GM11168 (cell line): ENCODE measurements around the gene CBFA2T3.

Experiments
- in situ Hi-C: fragments of 300-500 bp; cut with MboI; formaldehyde crosslinking; loops from one replicate; pipeline ENCODE4 v1.12.0; 2022; ENCODE audit warnings: low sequenced_read_pairs; ENCODE audit not compliant: unreplicated experiment

Gene CBFA2T3

DNA sequence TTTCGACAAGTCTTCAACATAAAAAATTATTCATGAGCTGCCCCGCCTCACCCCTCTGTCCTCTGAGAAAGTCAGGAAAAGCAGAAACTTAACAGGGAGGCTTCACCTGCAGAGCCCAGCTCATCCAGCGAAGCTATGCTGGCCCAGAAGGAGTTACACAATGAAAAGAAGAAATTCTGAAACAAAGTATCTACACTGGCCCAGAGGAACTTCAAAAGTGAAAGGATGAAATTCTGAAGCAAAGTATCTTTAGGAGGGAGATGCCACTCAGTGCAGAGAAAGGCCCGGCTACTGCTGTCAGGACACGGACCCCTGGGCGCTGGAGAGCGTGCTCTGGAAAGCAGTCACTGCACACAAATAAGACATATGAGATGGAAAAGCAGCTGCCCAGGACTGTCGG lies 121.8 kb downstream of the CBFA2T3 start:
- in situ Hi-C loops, result no loop called here

- in situ Hi-C loops, result no loop called here
Measured at GRCh38 chr16:88854306-88855111, 122.5 kb downstream of the CBFA2T3 start.

DNA sequence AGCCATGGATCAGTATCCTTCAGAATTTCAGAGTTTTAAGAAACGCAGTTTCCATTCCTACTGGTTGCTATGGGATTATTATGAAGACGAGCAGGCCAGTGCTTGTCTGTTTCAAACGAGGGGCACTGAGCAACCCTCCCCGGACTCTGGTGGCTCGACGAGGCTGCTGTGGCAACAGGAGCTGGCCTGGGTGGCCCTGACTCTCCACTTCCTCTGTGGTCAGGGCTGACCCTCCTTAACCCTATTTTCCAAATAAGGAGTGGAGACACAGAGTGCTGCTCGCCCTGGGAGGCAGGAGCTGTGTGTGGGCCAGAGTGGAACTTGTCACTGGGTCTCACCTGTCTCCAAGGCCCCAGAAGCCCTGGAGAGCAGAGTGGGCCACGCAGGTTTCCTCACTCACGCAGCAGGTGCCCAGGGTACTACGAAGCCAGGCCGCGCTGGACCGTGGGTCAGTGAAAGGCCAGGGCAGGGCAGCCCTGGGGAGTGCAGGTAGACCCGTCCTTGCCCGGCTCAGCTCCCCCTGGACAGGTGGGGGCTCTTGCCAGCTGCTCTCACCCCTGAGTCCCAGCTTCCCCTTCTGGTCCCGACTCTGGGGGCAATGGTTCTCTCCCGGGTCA lies 123.6 kb downstream of the CBFA2T3 start:
- in situ Hi-C loops, result no loop called here

GRCh38 chr16:88851616-88852015 lies 125.4 kb downstream of the CBFA2T3 start:
- in situ Hi-C loops, result no loop called here

DNA sequence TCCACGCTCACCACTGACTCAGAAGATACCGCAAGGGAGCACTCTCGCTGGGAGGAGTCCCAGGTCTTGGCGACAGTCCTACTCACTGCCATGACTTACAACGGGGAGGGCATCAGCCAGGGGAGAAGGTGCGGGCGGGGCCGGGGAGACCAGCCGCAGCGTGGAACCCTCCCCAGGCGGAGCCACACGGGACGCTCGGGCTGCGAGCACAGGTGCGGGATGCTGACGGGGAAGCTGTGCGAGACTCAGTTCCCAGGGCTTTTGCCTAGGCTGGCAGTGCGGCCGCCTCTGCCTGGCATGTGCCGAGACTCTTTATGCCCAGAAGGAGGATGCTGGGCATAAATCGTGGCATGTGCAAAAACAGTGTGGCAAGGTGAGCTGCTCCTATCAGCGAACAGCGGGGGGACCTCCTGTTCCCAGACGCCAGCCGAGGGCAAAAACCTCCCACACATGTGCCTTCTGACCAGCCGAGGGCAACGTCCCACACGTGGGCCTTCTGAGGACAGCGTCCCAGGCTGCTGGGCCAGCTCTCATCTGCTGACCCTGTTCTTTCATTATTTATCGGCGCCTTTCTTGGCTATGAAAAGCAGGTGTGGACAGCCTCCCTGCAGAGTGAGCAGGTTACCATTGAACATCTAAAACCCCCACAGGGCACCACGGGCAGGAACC lies 126.3 kb downstream of the CBFA2T3 start:
- in situ Hi-C loops, result no loop called here

GRCh38 chr16:88848557-88848956 lies 128.4 kb downstream of the CBFA2T3 start:
- in situ Hi-C loops, result no loop called here

DNA sequence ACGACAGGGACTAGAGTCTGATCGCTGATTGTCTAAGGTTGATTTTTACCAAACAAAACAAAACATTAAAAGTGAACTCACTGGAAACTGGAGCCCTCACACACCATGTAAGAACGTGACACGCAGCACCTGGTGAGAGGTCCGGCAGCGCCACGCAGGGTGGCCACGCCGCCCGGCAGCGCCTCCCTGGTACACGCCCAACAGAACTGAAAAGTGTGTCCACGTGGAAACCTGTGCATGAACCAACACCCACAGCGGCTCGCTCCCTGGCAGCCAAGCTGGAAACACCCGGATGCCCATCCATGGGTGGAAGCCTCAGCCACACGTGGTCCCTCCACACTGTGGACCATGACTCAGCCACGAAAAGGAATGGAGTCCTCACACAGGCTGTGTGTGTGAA lies 129.4 kb downstream of the CBFA2T3 start:
- in situ Hi-C loops, result no loop called here

- in situ Hi-C loops, result no loop called here
Measured at GRCh38 chr16:88846088-88846487, 130.9 kb downstream of the CBFA2T3 start.

- in situ Hi-C loops, result no loop called here
Measured at GRCh38 chr16:88844419-88845036, 132.5 kb downstream of the CBFA2T3 start.

DNA sequence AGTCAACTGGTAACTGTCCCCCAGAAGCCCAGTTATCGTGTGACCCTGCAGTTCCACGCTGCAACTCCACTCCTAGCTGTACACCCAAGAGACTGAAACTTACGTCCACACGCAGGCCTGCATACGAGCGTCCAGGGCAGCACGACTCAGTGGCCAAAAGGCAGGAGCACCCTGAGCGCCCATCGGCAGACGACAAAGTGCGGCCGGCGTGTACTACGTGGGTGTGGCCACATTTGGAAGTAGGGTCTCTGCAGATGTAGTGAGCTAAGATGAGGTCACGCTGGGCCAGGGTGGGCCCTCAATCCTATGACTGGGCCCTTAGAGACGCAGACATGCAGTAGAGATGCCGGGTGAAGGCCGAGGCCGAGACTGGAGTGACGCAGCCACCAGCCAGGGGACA lies 133.8 kb downstream of the CBFA2T3 start:
- in situ Hi-C loops, result no loop called here

- in situ Hi-C loops, result no loop called here
Measured at GRCh38 chr16:88842806-88843205, 134.2 kb downstream of the CBFA2T3 start.

GRCh38 chr16:88842308-88842756 lies 134.7 kb downstream of the CBFA2T3 start:
- in situ Hi-C loops, result no loop called here

- in situ Hi-C loops, result no loop called here
Measured at GRCh38 chr16:88841521-88842307, 135.3 kb downstream of the CBFA2T3 start.

GRCh38 chr16:88840600-88841215 lies 136.3 kb downstream of the CBFA2T3 start:
- in situ Hi-C loops, result no loop called here

DNA sequence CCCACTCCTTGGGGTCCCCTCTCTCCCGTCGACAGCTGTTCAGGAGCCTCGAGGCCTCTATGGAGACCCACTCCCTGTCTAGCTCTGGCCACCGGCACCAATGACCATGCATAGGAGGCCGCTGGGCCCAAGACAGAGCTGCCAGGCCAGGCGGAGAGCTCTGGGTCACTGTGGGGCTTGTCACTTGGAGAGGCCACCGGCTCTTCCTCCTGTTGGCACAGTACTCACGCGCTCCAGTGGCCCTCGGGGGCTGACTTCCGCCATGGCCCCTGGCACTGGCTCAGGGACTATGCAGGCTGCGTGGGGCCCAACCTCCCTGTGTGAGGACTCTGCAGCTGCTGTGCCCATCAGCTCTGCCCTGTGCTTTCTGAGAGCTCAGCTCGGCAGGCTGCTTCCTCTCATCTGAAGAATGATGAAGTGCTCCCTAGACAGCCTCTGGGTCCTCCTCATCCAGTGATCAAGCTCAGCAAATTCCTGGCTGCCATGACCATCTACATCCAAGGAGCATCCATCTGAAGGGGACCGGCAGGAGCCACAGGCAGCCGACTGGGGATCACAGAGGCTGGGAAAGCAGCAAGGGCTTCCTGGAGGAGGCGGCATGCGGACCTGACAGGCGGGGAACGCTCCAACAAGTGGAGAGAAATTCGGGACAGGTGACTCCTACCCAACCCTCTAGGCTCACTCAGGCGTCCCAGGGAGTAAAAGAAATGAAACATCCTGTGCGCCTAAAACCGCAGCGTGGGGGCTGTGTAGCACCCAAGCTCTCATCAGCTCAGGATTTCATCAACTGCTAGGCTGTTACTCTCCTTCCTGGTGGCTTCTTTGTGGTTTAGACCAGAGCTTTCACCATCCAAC lies 137.0 kb downstream of the CBFA2T3 start:
- in situ Hi-C loops, result no loop called here

- in situ Hi-C loops, result no loop called here
Measured at GRCh38 chr16:88839026-88839529, 137.9 kb downstream of the CBFA2T3 start.

DNA sequence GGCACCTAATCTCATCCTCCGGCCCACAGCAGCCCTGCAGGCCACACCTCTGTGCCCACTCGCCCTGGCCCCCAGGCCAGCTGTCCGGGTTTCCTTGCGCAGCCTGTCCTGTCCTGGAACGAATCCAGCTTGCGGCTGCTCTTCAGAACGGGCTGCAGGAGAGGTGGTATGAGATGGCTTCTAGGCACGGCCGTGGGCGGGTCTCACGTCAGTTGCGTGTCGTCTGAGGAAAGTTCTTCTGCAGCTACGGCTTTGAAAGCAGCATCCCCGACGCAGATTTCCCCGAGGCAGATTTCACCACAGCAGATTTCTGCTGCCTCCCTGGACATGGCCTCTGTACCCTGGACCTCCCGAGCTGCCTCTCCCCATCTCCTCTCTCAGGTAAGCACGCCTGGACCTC lies 138.4 kb downstream of the CBFA2T3 start:
- in situ Hi-C loops, result no loop called here

DNA sequence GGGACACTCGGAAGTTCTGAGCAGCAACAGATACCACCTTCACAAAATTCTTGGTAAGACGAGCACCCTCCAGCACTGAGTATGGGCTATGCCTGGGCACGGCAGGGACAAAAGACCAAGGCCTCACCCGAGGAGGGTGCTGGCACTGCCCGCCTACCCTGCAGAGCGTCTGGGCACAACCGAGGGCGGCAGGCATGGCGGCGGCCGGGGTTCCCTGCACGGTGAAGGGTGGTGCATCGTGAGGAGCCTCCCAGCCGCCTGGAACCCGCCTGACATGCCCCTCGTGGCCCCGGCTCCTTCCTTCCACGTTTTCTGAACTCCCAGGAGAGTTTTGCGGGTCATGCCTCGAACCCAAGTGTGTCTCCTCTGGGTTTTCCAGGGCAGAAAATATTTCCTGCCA lies 139.2 kb downstream of the CBFA2T3 start:
- in situ Hi-C loops, result no loop called here

- in situ Hi-C loops, result no loop called here
Measured at GRCh38 chr16:88836791-88837190, 140.2 kb downstream of the CBFA2T3 start.
